Caki2 (cell line): Measurements from ENCODE around the gene ZSWIM3. TPM values are rescaled to one million over a fixed set of nuclear protein-coding genes. Genes with fewer than 3 reads are reported as not detected.
"Not testable (repeated sequence)": the region's sequence is repeated elsewhere in the genome, so short reads cannot be mapped to it uniquely, and the experiment has no call there.

Experiments used
- DNase-seq: peaks from one replicate; pipeline ENCODE4 v3.0.0-alpha.2; 2015; ENCODE audit warnings: low read depth
- in situ Hi-C: cut with HindIII; loops from 2 replicates; pipeline ENCODE4 v1.10.0; 2016; ENCODE audit warnings: low sequenced_read_pairs, low pct_unique_long_range_greater_than_20kb, mixed read lengths
- total RNA-seq: library from RNA; depleted of rRNA; stranded (reverse); fragments of >200 nt; shearing (Covaris generic); gene quantifications from 2 replicates; pipeline ENCODE4 v1.2.3, GENCODE V29; 2014; ENCODE audit warnings: low replicate concordance

ZSWIM3 gene
- total RNA-seq, 1 experiment from 2014 or later, result 5.8 TPM

- DNase-seq, result no peak
- in situ Hi-C loops, result no loop called here
These were observed 40.9 kb downstream of the ZSWIM3 start for GRCh38 chr20:45898285-45898684.

- in situ Hi-C loops, result no loop called here
- DNase-seq, result no peak
These were observed 41.8 kb downstream of the ZSWIM3 start for GRCh38 chr20:45899046-45899835.

- DNase-seq, in situ Hi-C loops: not testable (repeated sequence)
These were observed 43.9 kb downstream of the ZSWIM3 start for GRCh38 chr20:45901332-45901731.

GRCh38 chr20:45902199-45902701 lies 44.8 kb downstream of the ZSWIM3 start:
- in situ Hi-C loops, result no loop called here

GRCh38 chr20:45904583-45905504 lies 47.4 kb downstream of the ZSWIM3 start:
- no peak for DNase-seq

More at GRCh38 chr20:45902199-45902701, 44.8 kb downstream of the ZSWIM3 start:
- no peak for DNase-seq

GRCh38 chr20:45905505-45906079 lies 48.2 kb downstream of the ZSWIM3 start:
- DNase-seq, result peak; percentile 35
- in situ Hi-C loops, result no loop called here

More at GRCh38 chr20:45904583-45905504, 47.4 kb downstream of the ZSWIM3 start:
- in situ Hi-C loops, result no loop called here

GRCh38 chr20:45907219-45907948 lies 50.0 kb downstream of the ZSWIM3 start:
- no peak for DNase-seq
- in situ Hi-C loops, result no loop called here

GRCh38 chr20:45908084-45908483 lies 50.7 kb downstream of the ZSWIM3 start:
- no peak for DNase-seq
- in situ Hi-C loops, result no loop called here

GRCh38 chr20:45909336-45909808 lies 52.0 kb downstream of the ZSWIM3 start:
- in situ Hi-C loops, result no loop called here

GRCh38 chr20:45909817-45910669 lies 52.6 kb downstream of the ZSWIM3 start:
- in situ Hi-C loops, result no loop called here
- DNase-seq, result no peak

More at GRCh38 chr20:45909336-45909808, 52.0 kb downstream of the ZSWIM3 start:
- DNase-seq, result no peak

GRCh38 chr20:45910670-45911485 lies 53.5 kb downstream of the ZSWIM3 start:
- peak; percentile 100 for DNase-seq
- in situ Hi-C loops, result no loop called here

- DNase-seq, result no peak
- in situ Hi-C loops, result no loop called here
These were observed 54.3 kb downstream of the ZSWIM3 start, which contains the start of gene PLTP for GRCh38 chr20:45911486-45912343. PLTP (minus strand) TSS chr20:45912155; CDS start chr20:45911452, 703 bp downstream.

GRCh38 chr20:45912344-45912682 lies 54.9 kb downstream of the ZSWIM3 start:
- no peak for DNase-seq
- in situ Hi-C loops, result no loop called here

GRCh38 chr20:45913116-45913515 lies 55.7 kb downstream of the ZSWIM3 start:
- in situ Hi-C loops, result no loop called here
- no peak for DNase-seq

- in situ Hi-C loops, result no loop called here
- DNase-seq, result no peak
These were observed 60.4 kb downstream of the ZSWIM3 start for GRCh38 chr20:45917790-45918141.
